IPS-NIHi7 (cell line): ENCODE results near the gene TTC27.
"Not testable (repeated sequence)": the region's sequence is repeated elsewhere in the genome, so short reads cannot be mapped to it uniquely, and the experiment has no call there.

Source experiments
- DNase-seq: peaks from one replicate; pipeline ENCODE4 v3.0.0; 2012; ENCODE audit warnings: mixed read lengths; ENCODE audit errors: extremely low spot score

TTC27 gene

GRCh38 chr2:32851777-32852439 is 224.1 kb downstream of the TTC27 start:
- no peak for DNase-seq

- DNase-seq = peak; percentile 3
These were observed 225.0 kb downstream of the TTC27 start for GRCh38 chr2:32852856-32853255.

- DNase-seq = no peak
These were observed 229.0 kb downstream of the TTC27 start for GRCh38 chr2:32856891-32857290.

GRCh38 chr2:32858713-32859112 is 230.9 kb downstream of the TTC27 start:
- no peak for DNase-seq

- DNase-seq = no peak
These were observed 232.5 kb downstream of the TTC27 start for GRCh38 chr2:32860385-32860784.

- DNase-seq = no peak
These were observed 234.6 kb downstream of the TTC27 start for GRCh38 chr2:32862269-32863055.

GRCh38 chr2:32863326-32863725 is 235.5 kb downstream of the TTC27 start:
- no peak for DNase-seq

- DNase-seq = no peak
These were observed 236.0 kb downstream of the TTC27 start for GRCh38 chr2:32863803-32864202.

GRCh38 chr2:32864334-32865111 is 236.7 kb downstream of the TTC27 start:
- DNase-seq = no peak

GRCh38 chr2:32865399-32866068 is 237.7 kb downstream of the TTC27 start:
- DNase-seq = no peak

GRCh38 chr2:32866462-32866861 is 238.6 kb downstream of the TTC27 start:
- DNase-seq = not testable (repeated sequence)
